Kasumi-1 (cell line): ENCODE results near the gene RGSL1.

ENCODE experiments used
- DNase-seq, 2 experiments: peaks; one replicate each; lab custom pipeline; 2025; lab: John Stamatoyannopoulos, UW

The RGSL1 gene

DNA sequence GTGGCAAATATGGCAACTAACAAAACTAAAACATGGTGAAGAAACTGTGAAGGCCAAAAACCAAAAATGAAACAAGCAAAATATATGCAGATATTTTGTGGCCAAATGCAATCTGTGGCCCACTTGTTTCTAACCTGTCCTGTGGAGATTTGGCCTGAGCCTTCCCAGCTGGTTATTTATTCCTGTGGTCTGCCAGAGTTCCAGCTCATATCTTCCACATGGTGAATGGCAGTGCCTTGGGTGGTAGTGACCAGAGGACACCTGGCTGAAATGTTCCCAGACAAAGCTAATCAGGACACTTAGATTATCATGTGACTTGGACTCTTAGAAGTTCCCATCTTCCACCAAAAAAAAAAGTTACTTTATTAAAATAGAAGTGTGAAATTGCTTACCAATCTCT, 99.4 kb downstream of the RGSL1 start:
- DNase-seq: no peak

- DNase-seq: no peak
These were observed 99.9 kb downstream of the RGSL1 start for GRCh38 chr1:182549811-182550210.

DNA sequence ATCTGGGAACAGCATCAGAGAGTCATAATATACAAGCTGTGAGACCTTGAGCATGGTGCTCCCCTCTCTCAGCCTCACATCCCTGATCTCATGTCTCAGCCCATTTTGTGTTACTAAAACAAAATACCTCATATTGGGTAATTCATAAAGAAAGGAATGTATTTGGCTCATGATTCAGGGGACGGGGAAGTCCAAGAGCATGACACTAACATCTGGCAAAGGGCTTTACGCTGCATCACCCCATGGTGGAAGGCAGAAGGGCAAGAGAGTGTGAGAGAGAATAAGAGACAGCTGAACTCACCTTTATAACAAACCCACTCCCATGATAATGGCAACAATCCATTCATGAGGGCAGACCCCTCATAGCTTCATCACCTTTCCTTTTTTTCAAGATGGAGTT, 102.6 kb downstream of the RGSL1 start:
- DNase-seq: no peak

- DNase-seq: no peak
These were observed 105.5 kb downstream of the RGSL1 start for GRCh38 chr1:182555493-182555892.

GRCh38 chr1:182556279-182556678, 106.3 kb downstream of the RGSL1 start:
- no peak for DNase-seq

DNA sequence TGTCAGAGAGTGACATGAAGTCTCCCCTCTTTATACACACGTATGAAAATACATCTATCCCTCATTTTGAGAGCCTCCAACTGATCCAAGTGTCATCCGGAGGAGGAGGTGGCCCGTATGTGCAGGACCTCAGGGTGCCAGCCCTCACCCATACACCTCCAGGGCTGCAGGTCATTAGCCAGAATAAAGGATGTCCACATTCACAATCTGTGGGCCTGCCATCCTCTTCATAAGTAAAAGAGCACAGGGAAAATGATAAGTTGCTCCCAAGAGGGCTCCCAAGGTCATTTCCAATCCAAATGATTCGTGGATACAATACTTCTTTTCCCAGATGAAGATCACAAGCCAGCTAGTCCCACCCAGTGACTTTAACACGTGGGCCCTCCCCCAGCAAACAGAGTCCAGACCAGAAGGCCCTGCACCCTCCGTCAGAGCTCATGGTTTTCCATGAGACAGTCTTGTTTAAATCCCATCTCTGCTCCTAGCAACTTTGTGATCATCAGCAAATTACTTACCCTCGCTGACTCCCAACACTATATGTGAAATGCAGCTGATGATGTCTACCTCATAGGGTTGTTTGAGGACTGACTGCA, 110.5 kb downstream of the RGSL1 start:
- DNase-seq: no peak

- DNase-seq: no peak
These were observed 111.5 kb downstream of the RGSL1 start for GRCh38 chr1:182561456-182561855.

DNA sequence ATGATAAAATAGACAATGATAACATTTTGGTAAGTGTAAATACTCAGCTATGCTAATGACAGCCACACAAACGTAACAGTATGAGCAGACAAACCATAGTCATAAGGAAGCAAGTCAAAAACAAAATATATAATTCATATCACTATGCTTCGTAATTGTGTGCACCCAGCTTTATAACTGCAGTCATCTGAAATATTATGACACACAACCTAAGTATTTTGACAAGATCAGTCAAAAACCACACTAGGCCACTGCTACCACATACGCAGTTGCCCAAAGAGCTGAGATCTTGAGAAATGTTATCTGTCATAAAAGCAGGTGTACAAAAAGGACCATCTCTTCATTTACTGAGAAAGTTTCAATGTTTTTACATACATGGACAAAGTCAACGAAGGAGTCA, 113.1 kb downstream of the RGSL1 start:
- no peak for DNase-seq

DNA sequence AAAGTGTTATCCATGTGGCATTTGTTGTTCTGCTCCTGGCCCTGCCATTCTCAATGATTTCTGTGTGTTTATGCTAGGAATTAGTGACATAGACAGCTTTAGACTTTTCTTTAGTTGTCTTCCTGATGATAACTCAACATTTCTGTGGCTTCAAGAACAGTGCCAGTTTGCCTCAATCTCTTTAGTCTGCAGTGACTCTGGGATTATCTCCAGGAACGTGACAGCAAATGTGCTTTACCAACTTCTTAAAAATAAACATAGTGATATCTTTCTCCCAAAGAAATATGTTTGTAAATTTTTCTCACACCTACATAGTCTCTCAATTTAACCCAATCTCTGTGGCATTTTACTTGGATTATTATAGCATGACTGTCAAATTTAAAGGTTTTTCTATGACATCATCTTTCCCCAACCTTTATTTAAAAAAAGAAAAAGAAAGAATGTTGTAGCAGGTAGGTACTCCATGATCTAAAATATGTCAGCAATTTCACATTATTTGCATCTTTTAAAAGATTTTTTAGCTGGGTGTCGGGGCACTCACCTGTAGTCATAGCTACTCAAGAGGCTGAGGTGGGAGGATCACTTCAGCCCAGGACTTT, 114.6 kb downstream of the RGSL1 start:
- DNase-seq: no peak

DNA sequence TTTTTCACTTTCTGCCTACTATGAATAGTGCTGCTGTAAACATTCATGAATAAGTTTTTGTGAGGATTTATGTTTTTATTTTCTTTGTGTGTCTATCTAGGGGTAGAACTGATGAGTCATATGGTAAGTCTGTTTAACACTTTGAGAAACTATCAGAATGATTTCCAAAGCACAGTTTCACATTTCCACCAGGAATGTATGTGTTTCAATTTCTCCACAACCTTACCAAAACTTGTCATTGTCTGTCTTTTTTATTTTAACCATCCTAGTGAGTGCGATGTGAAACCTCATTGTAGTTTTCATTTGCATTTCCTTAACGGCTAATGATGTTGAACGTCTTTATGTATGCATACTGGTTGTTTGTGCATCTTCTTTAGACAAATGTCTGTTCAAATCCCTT, 115.6 kb downstream of the RGSL1 start:
- DNase-seq: no peak

DNA sequence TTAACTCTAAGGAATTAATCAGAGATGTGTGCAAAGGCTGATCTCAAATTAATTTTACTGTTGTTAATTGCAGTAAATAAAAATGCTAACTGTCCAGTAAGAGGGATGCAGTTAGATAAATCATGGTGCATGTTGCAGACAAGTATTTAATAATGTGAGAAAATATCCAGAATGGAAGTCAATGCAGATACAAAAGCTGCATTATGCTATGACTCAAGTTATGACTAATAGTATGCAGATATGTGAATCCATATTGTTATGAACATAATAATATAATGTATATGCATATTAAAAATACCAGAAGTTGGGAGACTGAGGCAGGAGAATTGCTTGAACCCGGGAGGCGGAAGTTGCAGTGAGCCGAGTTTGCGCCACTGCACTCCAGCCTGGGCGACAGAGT, 117.7 kb downstream of the RGSL1 start:
- no peak for DNase-seq

GRCh38 chr1:182568647-182569284, 118.8 kb downstream of the RGSL1 start:
- DNase-seq: no peak

- no peak for DNase-seq
These were observed 120.1 kb downstream of the RGSL1 start for GRCh38 chr1:182569939-182570610.

DNA sequence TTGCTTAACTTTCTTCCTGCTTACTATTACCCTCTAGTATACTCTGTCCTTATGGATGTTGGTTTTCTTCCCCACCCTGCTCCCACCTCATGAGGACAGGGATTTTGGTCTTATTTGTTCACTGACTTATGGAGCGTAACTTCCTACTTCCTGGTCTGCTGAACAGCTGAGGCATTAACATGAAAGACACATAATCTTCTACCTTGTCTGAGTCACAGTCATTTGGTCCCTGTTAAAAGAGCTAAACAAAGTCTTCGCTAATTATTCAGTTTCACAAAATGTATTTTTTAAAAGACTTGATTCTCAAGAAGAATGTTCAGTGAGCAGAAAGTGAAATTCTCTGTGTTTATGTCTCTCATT, 120.6 kb downstream of the RGSL1 start:
- DNase-seq: no peak

- no peak for DNase-seq
These were observed 124.2 kb downstream of the RGSL1 start for GRCh38 chr1:182574156-182574555.

GRCh38 chr1:182575540-182576149, 125.7 kb downstream of the RGSL1 start:
- DNase-seq: no peak

DNA sequence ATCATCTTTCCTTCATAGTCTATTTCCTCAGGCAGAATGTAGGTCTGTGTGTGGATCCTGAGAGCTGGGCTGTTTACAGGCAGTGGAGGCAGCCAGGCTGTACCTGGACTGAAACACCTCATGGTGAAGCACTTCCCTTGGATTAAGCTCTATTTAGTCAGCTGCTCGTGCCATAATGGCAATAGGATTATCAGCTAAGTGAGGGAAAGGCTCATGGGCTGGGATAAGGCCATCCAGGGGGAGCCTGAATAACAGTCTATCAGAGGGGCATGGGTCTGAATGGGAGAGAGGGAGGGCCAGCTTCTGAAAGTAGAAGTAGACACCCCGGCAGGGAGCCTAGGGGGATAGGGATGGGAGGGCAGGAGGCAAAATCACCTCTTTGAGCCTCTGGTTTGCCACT, 130.8 kb downstream of the RGSL1 start:
- no peak for DNase-seq

- DNase-seq: no peak
These were observed 134.8 kb downstream of the RGSL1 start for GRCh38 chr1:182584746-182585145.

- DNase-seq: no peak
These were observed 136.4 kb downstream of the RGSL1 start for GRCh38 chr1:182586380-182586779.

GRCh38 chr1:182587093-182587492, 137.1 kb downstream of the RGSL1 start:
- DNase-seq: no peak

- no peak for DNase-seq
These were observed 137.9 kb downstream of the RGSL1 start for GRCh38 chr1:182587666-182588499.
